T-helper 1 cell treated with Interleukin-12 subunit alpha and Interleukin-12 subunit beta and Interleukin-4 antibody, amounts not matched to agents 30 ng/mL and 1 ng/mL, for 36 hours (primary cell): Measurements from ENCODE around the gene TUT1. TPM values are rescaled to one million over a fixed set of nuclear protein-coding genes. Genes with fewer than 3 reads are reported as not detected.
"Not testable (repeated sequence)": the region's sequence is repeated elsewhere in the genome, so short reads cannot be mapped to it uniquely, and the experiment has no call there.

Source experiments
- intact Hi-C: fragments of 100-400 bp; cut with micrococcal nuclease; formaldehyde crosslinking; loops from one replicate; pipeline ENCODE4 v1.15.1; 2024
- total RNA-seq: library from RNA; stranded (reverse); gene quantifications from 2 replicates; pipeline ENCODE4 v1.2.3, GENCODE V29; 2022

TUT1 gene, protein sequence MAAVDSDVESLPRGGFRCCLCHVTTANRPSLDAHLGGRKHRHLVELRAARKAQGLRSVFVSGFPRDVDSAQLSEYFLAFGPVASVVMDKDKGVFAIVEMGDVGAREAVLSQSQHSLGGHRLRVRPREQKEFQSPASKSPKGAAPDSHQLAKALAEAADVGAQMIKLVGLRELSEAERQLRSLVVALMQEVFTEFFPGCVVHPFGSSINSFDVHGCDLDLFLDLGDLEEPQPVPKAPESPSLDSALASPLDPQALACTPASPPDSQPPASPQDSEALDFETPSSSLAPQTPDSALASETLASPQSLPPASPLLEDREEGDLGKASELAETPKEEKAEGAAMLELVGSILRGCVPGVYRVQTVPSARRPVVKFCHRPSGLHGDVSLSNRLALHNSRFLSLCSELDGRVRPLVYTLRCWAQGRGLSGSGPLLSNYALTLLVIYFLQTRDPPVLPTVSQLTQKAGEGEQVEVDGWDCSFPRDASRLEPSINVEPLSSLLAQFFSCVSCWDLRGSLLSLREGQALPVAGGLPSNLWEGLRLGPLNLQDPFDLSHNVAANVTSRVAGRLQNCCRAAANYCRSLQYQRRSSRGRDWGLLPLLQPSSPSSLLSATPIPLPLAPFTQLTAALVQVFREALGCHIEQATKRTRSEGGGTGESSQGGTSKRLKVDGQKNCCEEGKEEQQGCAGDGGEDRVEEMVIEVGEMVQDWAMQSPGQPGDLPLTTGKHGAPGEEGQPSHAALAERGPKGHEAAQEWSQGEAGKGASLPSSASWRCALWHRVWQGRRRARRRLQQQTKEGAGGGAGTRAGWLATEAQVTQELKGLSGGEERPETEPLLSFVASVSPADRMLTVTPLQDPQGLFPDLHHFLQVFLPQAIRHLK
- total RNA-seq, result 24.2 and 31.3 TPM in 2 replicates

DNA sequence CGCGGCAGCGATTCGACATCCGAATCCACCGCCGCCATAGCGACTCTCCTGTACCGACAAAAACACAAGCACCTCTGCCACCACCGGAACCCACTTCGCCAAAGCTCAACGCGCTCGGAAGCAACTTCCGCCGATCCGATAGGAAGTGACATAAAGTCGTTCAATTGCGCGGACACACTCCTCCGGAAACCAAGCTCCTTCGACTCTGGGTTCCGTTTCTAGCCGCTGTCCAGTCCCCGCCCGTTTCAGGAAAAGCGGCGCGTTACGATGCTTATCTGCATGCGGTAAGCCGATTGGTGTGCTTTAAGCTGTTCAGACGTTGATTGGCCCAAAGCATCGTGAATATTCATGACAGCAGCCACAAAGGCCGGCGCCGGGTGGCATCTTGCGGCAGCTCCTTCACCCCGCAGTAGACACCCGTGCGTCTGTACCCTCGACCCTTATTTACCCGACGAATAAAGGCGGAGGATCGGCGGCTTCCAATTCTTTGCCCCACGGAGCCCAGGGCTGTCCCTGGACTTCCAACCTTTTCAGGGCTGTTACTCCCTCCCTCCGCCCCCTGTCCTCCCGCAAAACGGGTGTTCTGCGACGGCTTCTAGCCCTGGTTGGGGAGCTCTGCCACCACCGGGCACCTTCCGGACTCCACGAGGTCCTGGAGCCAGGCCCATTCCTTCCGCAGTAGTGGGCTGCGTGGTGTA lies at the start of gene TUT1:
Gene TUT1, minus strand, starts transcription at position 76 of the 698 bp plus-strand sequence. Its CDS starts 38 bp downstream, at position 38.
- intact Hi-C loops, result loop anchor here (1.0 to 10.0 kb wide), 18 partner anchors 8 to 1593 kb away; partner anchors contain the start of genes C11orf98, CSKMT, EML3 and GANAB

- intact Hi-C loops, result no loop called here
Measured at GRCh38 chr11:62632492-62632891, 41.2 kb upstream of the TUT1 start.

- intact Hi-C loops, result no loop called here
Measured at GRCh38 chr11:62627713-62628112, 36.4 kb upstream of the TUT1 start.

GRCh38 chr11:62622476-62623089 lies 31.3 kb upstream of the TUT1 start:
- intact Hi-C loops, result loop anchor here (1.0 kb wide), 9 partner anchors 9 to 87 kb away; partner anchors contain the start of genes C11orf98, CSKMT, GANAB and INTS5

- intact Hi-C loops, result loop anchor here (1.0 kb wide), 9 partner anchors 9 to 87 kb away; partner anchors contain the start of genes C11orf98, CSKMT, GANAB and INTS5
Measured at GRCh38 chr11:62621567-62622470, 30.5 kb upstream of the TUT1 start, which contains the start of gene B3GAT3. Gene B3GAT3, minus strand, starts transcription at chr11:62621986. Its CDS starts 39 bp downstream, at chr11:62621947.

DNA sequence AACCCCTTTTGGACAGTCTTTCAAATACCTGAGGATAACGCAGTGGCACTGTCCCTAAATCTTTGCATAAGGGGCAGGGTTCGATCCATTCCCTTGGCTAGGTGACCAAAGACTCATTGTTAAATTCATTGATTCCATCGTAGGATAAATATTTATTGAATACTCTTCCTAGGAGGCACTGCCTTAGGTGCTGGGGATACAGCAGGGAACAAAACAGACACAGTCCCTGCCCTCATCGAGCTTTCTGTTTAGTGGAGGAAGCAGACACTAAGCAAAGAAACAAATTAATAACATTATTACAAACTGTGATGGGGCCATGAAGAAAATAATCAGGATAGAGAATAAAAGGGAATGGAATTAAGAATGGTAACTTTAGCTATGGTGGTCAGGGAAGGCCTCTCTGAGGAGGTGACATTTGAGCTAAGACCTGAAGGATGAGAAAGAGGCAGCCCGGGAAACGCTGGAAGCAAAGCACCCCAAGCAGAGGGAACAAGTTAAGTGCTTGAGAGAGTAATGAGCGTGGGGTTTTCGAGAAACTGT lies 29.8 kb upstream of the TUT1 start:
- intact Hi-C loops, result no loop called here

DNA sequence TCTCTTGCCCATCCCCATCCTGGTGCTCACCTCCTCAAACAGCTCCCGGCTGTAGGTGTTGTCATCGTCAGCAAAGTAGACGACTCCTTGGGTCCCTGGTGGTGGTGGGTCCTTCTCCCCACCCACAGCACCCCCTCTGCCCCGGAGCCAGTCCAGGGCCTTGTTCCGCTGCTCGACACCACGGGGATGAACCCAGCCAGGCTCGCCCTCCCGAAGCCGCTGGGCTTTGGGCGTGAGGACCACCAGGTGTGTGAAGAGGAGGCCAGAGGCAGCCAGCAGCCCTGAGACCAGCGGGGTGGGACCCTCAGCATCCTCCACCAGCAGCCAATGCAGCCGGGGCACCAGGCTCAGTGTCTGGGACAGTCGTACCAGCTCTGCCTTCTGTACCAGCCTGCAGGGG lies 25.6 kb upstream of the TUT1 start:
- intact Hi-C loops, result not testable (repeated sequence)

- intact Hi-C loops, result no loop called here
Measured at GRCh38 chr11:62615521-62615920, 24.2 kb upstream of the TUT1 start.

- intact Hi-C loops, result loop anchor here (5.0 kb wide), 1 partner anchor 158 kb away; the partner anchor contains the start of gene TAF6L
Measured at GRCh38 chr11:62614275-62614674, 23.0 kb upstream of the TUT1 start.

DNA sequence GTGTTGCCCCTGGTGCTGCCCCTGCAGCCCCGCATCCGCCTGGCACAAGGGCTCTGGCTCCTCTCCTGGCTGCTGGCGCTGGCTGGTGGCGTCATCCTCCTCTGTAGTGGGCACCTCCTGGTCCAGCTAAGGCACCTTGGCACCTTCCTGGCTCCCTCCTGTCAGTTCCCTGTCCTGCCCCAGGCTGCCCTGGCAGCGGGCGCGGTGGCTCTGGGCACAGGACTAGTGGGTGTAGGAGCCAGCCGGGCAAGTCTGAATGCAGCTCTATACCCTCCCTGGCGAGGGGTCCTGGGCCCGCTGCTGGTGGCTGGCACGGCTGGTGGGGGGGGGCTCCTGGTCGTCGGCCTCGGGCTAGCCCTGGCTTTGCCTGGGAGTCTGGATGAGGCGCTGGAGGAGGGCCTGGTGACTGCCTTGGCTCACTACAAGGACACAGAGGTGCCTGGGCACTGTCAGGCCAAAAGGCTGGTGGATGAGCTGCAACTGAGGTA lies 22.0 kb upstream of the TUT1 start:
- intact Hi-C loops, result loop anchor here (1.0 to 5.0 kb wide), 4 partner anchors 9 to 159 kb away; partner anchors contain the start of genes C11orf98, CSKMT and TAF6L

- intact Hi-C loops, result loop anchor here (1.0 to 5.0 kb wide), 9 partner anchors 10 to 160 kb away; partner anchors contain the start of genes C11orf98, CSKMT, GANAB and MTA2
Measured at GRCh38 chr11:62612366-62613290, 21.3 kb upstream of the TUT1 start, which contains the start of the genes EML3 and ROM1. Gene EML3, minus strand, starts transcription at chr11:62612775. Its CDS starts 318 bp downstream, at chr11:62612457. Gene ROM1, plus strand, starts transcription at chr11:62613257. Its CDS starts 25 bp downstream, at chr11:62613282.

DNA sequence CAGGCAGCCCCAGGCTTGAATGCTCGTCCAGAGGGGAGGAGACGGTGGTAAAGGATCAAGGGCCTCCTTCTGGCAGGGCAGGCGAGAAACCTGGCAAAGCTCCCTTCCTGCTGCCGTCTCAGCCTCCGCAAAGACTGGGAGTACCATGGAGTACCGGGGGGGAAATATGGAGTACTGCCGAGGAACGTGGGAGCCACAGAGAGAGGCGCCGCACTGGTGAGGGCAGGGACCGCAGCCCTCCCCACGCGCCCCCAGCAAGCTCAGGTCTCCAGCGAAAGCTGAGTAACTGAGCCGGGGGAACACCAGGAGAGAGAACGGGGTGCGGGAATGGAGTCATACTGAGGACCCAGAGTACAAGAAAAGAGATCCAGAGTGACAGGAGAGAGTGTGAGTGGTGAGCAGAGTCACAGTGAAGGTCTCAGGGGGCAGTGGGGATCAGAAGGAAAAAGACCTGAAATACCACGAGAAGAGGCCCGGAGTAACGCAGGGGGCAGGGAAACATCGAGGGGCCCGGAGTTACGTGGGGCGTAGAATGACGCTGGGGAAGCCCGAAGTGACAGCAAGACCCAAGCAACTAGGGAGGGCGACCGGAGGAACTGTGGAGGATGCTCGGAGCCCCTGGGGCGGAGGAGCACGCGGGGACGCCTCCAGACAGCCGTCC lies 20.5 kb upstream of the TUT1 start:
- intact Hi-C loops, result loop anchor here (1.0 to 5.0 kb wide), 7 partner anchors 11 to 160 kb away; partner anchors contain the start of genes C11orf98, CSKMT, GANAB and MTA2

- intact Hi-C loops, result loop anchor here (5.0 kb wide), 1 partner anchor 161 kb away; the partner anchor contains the start of gene TAF6L
Measured at GRCh38 chr11:62610814-62611704, 19.7 kb upstream of the TUT1 start.

- intact Hi-C loops, result loop anchor here (5.0 kb wide), 1 partner anchor 162 kb away; the partner anchor contains the start of gene TAF6L
Measured at GRCh38 chr11:62610403-62610802, 19.1 kb upstream of the TUT1 start.

DNA sequence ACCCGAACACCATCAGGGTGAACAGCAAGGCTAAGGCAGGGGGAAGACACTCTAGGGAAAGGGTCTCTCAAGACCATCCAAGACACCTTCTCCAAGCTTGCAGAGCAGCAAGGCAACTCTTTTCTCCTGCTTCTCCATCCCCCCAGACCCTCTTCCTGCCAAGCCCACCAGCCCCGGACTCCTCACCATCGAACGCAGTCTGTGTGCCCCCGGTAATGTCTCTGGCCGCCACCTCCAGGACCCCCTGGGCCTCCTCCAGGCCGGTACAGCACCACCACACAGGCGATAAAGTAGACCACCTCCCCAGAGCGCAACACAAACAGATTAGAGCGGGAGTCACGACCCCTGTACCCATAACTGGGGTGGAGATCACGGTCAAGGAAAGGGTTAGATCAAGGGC lies 17.5 kb upstream of the TUT1 start:
- intact Hi-C loops, result no loop called here

- intact Hi-C loops, result no loop called here
Measured at GRCh38 chr11:62607714-62608113, 16.4 kb upstream of the TUT1 start.
